ENCODE measurements around the gene NRXN3.

The NRXN3 gene

GRCh38 chr14:79627058-79627457 is 1456.9 kb downstream of the NRXN3 start:
- DNase-seq = no peak

DNA sequence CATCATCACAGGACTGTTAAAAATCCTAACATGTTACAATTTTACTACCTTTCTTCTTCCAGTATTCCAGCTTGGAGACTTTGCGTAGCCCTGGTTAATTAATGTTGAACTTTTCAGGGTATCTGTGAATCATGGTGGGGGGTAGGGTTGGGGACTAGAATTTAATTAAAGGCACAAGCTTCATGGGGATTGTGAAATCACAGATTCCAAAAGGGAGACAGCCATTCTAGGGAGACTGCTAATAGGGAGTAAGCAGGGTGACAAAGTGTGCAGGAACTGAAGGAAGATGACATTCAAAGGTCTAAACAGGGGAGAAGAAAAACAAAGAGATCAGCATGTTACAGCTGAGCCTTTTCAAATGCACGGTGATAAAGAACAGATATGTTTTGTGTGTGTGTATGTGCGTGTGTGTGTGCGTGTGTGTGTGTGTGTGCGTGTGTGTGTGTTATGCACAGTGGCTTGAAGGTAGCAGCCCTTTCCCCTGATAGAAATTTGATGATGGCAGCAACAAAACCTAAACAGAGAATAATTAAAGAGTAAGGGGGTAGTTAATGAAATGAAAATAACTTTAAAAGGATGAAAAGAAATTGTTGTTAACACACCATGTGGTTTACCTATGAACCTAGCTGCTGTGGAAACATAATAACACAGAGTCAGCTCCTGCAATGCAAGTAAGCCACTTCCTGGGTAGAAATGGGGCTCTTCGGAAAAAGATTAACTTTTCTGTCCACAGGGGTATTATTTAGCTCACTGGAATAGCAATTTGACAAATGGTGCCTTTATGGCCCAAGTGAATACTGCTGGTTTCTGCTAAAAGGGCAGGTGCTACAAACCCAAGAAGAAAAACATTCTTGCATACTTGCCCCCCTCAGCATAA is 1459.5 kb downstream of the NRXN3 start:
- no peak for DNase-seq

DNA sequence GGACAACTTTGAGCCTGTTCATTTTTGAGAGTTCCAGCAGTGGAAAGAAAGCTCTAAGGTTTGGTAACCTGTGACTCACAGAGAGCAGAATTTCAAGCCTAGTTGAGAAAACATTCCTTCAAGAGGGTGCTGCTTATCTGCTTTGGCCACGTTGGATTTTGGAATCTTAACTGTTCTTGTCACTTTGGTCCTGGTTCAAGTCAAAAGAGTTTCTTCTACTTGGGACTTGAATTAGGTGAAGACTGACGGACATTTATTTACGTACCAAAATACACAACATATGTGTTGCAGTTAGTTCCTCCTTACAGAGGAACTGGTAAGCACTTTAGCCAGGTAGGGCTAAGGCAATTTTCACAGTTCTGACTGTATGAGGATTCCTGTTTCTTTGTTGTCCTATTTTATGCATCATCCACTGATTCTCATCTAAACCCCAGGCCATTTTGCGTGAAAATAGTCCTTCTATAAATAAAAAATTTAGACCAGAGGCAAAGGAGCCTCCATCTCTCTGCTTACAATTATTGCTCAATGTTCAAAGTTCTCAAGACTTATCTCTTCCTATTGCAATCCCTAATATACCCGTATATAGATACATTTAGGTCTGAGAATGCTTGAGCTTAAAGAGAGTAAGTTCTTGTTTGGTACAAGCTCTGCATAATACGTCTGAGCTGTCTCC is 1460.3 kb downstream of the NRXN3 start:
- DNase-seq = no peak

DNA sequence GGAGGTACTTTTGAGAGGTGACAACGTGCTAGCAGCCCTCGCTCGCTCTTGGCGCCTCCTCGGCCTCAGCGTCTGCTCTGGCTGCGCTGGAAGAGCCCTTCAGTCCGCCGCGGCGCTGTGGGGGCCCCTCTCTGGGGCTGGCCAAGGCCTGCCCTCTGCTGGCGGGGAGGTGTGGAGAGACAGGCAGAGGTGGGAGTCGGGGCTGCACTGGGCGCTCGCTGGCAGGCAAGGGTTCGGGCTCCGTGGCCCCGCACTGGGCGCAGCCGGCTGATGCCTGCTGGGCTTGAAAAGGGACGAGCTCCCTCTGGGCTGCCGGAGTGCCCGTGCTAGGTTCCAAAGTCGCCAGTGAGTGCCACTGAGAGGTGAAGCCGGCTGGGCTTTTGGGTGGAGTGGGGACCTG is 1461.1 kb downstream of the NRXN3 start:
- DNase-seq = no peak

GRCh38 chr14:79638672-79639266 is 1468.6 kb downstream of the NRXN3 start:
- DNase-seq = no peak

DNA sequence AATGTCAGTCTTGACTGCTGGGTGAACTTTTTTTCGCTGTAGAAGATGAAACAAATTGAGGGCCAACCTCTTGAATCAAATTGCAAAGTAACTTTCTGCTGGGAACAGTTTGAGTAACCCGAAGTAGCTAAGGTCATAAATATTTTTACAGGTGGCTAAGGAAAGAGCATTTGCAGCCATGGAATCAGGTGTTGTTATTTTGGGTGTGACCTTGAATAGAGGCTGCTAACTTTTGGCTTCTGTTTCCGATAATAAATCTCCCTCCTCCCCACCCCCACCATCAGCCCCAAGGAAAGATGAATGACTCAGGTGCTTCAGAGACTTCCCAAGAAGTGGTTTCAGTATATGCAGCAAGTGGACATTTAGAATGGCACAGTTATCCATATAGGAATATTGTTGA is 1469.4 kb downstream of the NRXN3 start:
- no peak for DNase-seq

- no peak for DNase-seq
These were observed 1471.2 kb downstream of the NRXN3 start for GRCh38 chr14:79641371-79641770.

- DNase-seq = no peak
These were observed 1473.0 kb downstream of the NRXN3 start for GRCh38 chr14:79643132-79643531.

DNA sequence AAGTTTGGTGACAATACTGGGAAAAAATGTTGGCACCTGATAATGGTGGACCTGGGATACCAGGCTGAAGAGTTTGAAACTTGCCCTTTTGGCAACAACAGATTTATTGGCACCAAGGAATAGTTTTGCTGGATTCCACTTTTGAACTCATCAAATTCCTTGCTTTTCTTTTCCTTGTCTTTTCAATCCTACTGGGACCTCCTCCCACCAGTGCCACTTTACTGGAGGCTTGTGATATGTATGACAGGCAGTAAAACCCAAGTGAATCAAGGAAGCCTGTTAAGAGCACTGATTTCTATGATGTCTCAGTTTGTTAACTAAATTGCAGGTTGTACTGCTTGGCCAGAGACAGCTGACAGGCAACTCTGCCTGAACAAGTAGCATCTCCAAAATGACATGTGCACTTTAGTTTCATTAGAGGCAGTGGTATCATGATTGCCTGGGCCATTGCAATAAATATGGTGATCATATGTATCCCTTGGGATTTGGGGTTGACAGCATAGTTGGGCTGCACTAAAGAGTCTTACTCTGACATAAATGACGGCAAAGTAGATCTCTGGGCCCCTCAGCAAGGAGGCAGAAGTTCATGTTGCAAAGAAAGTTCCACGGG is 1475.7 kb downstream of the NRXN3 start:
- DNase-seq = no peak

- no peak for DNase-seq
These were observed 1479.7 kb downstream of the NRXN3 start for GRCh38 chr14:79649856-79650255.

DNA sequence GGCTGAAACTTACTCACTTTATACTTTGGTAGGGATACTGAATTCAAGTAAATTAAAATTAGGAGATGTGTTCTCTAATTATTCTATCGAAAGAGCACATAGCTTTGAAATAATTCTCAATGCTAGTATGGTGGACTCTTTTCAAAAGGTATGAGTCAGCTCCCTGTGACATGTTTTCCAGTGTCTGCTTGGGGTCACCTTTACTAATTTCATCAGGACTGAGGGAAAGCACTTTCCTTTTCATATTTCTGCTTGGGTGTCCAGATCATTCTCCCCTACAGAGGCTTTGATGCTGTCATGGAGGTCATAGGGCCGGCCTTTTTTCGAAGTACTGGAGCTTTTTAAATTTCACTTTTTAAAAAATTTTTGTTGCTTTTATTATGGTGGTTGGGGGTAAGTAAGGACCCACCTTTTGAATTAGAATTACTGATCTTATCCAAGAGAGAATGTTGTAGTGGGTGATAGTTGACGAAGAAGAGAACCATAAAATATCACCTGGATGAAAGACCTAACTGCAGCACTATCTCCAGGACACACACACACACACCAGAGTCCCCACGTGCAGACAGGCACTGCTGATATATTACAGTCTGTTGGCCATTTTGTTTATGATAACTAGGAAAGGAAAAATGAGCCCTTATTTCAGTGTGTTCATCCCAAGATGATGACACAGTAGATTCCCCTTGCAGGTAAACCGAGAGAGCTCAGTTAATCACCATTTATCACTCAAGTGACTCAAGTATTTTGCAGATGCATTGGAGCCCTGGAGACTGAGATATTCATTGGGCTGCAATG is 1482.5 kb downstream of the NRXN3 start:
- no peak for DNase-seq

DNA sequence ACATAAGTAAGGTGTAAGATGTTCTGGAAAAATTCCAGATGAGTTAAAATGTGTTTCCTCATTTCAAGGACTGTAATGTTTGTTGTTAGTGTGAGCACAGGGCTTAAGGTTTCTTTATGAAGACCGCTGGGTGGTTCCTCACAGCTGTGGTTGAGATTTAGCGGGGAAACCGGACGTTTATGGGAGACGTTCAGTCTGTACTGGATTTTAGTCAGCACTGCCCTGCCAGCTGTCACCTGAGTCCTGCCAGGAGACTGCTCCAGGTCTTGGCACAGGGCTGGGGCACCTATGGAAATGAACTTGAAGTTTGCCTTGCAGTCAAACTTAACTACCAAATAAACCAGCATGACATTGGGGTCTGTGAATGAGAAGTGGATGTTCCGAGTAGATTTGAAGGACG is 1485.9 kb downstream of the NRXN3 start:
- DNase-seq = no peak

GRCh38 chr14:79656496-79656895 is 1486.3 kb downstream of the NRXN3 start:
- no peak for DNase-seq

DNA sequence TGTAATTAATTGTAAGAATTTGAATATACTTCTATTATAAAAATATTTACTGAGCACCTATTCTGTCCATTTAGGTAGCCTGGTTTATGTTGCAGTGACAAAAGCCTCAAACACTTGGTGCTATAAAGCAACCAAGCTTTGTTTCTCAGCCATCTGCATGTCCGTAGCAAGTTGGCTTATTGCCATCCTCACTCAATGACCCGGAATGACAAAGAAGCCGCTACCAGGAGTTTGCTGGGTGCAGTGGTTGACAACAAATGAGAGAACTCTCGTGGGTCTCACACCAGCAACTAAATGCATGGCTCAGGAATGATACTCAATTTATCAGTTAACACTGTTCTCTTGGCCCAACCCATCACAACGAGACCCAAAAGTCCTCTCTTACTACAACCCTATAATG is 1488.0 kb downstream of the NRXN3 start:
- DNase-seq = no peak

DNA sequence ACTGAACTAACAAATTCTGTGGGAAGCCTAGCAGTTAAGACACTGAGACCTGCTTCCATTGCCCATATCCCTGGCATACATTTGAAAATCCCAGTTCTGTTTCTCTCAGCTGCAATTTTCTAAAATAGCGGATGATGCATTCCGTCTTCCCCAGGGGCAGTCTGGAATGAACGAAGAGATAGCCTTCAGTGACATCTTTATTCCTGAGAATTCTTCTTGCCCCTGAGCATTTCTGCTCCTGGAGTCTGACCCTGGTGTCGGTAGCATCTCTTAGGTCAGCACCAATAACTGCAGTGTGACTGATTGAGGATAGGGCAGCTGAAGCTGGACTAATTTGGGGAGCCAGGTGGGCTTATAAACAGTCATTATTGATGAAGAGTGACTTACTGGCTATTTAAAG is 1488.6 kb downstream of the NRXN3 start:
- no peak for DNase-seq

GRCh38 chr14:79660053-79660939 is 1490.1 kb downstream of the NRXN3 start:
- DNase-seq = no peak

DNA sequence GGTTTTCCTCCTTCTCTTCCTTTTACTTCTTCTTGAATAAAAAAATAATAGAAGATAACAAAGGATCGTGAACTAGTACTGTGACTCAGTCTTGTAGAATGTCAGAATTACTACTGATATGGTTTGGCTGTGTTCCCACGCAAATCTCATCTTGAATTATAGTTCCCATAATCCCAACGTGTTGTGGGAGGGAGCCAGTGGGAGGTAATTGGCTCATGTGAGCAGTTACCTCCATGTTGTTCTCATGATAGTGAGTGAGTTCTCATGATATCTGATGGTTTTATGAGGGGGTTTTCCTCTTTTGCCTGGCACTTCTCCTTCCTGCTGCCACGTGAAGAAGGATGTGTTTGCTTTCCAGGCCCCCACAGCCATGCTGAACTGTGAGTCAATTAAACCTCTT is 1491.6 kb downstream of the NRXN3 start:
- DNase-seq = no peak

GRCh38 chr14:79663453-79663852 is 1493.3 kb downstream of the NRXN3 start:
- DNase-seq = no peak

DNA sequence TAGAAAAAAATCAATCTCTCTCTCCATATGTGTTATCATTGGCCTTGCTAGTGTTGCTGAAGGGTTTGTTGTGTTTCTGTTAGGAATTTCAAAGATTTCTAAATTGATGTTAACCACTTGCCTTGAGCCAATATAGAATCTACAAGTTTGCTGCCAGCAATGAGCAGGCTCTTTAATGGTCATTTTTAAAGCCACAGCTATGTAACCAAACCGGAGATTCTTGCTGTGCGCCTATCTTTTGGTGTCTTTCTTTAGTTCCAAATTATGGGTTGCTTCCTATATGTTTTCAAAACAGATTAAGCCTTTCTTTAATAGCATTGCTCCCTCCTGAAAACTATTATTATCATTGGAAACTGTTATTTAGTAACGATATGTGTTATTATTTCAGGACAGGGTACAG is 1495.4 kb downstream of the NRXN3 start:
- DNase-seq = no peak

DNA sequence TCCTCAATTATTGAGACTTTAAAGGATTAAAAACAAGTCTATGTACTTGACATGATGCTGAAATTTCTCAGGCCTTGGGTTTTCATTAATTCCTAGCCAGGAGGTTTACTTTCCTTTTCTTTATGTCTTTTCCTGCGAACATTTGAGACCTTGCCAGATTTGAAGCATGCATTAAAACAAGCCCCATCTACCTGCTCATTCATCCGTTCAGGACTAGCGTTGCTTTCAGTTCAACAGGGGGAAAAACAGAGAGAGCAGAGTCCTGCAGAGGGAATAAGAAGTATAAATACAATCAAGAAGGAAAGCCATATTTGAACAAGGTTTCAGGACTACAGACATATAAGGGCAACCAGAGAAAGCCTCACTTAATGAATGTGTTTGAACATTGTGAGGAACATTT is 1498.8 kb downstream of the NRXN3 start:
- DNase-seq = no peak

- no peak for DNase-seq
These were observed 1500.6 kb downstream of the NRXN3 start for GRCh38 chr14:79670811-79671210.

DNA sequence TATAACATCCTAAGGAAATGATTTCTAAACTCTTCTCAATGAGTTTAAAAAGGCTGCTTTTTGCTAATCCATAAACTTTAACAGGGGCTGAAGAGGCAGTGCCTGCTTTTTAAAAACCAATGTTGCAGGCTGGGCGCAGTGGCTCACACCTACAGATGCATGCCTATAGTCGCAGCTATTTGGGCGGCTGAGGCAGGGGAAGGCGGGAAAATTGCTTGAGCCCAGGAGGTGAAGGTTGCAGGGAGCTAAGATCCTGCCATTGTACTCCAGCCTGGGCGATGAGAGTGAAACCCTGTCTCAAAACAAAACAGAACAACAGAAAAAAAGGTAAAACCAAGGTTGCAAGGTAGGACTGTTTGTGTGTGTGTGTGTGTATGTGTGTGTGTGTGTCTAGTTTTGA is 1509.9 kb downstream of the NRXN3 start:
- no peak for DNase-seq
